HCT116 (cell line): ENCODE data around the gene SUB1. TPM values are rescaled to one million over a fixed set of nuclear protein-coding genes. Genes with fewer than 3 reads are reported as not detected.

Source experiments
- ATAC-seq: fragments of 200-7000 bp; cut with Tn5 transposase; 2 replicates; pipeline ENCODE4 v1.9.1; 2020; ENCODE audit warnings: mild to moderate bottlenecking, moderate library complexity
- BruUV-seq: library from RNA; stranded (reverse); fragments of 400-500 nt; replicated peaks from 2 replicates; lab custom pipeline; 2021; lab: Mats Ljungman, UMichigan
- CTCF ChIA-PET: fragments of 300-600 bp; sonication (Branson Sonifier 250); formaldehyde crosslinking; loops from one replicate; lab custom pipeline; 2021; ENCODE audit warnings: antibody characterized with exemption; lab: Charles Lee
- POLR2A ChIA-PET: fragments of 300-600, 350-600 bp; sonication (Branson Sonifier 250); formaldehyde crosslinking; loops from one replicate; lab custom pipeline; 2021; ENCODE audit warnings: antibody characterized with exemption; lab: Charles Lee
- RAD21 ChIA-PET, 2 experiments: fragments of 300-600 bp; sonication (Branson Sonifier 250); formaldehyde crosslinking; loops; one replicate each; lab custom pipeline; 2023; ENCODE audit warnings: low total read pairs in 2 of 2; ENCODE audit not compliant: uncharacterized antibody in 2 of 2, unreplicated experiment in 2 of 2, low non-redundant PET in 1 of 2; lab: Charles Lee
- DNase-seq: peaks from one replicate; pipeline ENCODE4 v3.0.0-alpha.2; 2010; ENCODE audit warnings: low read depth, low spot score
- H2AFZ ChIP-seq: fragments of 200-600 bp; shearing (Covaris generic), sonication (generic); 2 replicates; pipeline ENCODE4 v1.6.1; 2017; ENCODE audit warnings: low read depth, mixed run types, mixed read lengths, antibody characterized with exemption, low read length; ENCODE audit not compliant: poor library complexity, severe bottlenecking
- H3K27ac ChIP-seq: 2 replicates; pipeline ENCODE4 v1.5.1; 2012; ENCODE audit warnings: low read depth, low read length
- H3K27me3 ChIP-seq: fragments of 200-600 bp; sonication (generic); 2 replicates; pipeline ENCODE4 v1.6.1; 2016; ENCODE audit warnings: mixed run types, low read length, mixed read lengths; ENCODE audit not compliant: insufficient read depth
- H3K36me3 ChIP-seq, 2 experiments: fragments of 200-500 bp in 1 of 2; fragments of 200-600 bp in 1 of 2; sonication (Bioruptor generic) in 1 of 2; sonication (generic) in 1 of 2; 2 replicates each; pipeline versions ENCODE4 v1.5.1 to v1.6.1; 2014 to 2016; ENCODE audit warnings: low read length in 2 of 2, inconsistent platforms in 1 of 2, mixed read lengths in 1 of 2, mixed run types in 1 of 2; ENCODE audit not compliant: insufficient read depth in 2 of 2, control insufficient read depth in 1 of 2
- H3K4me1 ChIP-seq, 2 experiments: fragments of 200-600 bp in 1 of 2; sonication (generic) in 1 of 2; 2 replicates each; pipeline versions ENCODE4 v1.5.1 to v1.6.1; 2012 to 2017; ENCODE audit warnings: low read length in 2 of 2, inconsistent platforms in 1 of 2, mild to moderate bottlenecking in 1 of 2, mixed read lengths in 1 of 2, mixed run types in 1 of 2, moderate library complexity in 1 of 2; ENCODE audit not compliant: insufficient read depth in 2 of 2, control insufficient read depth in 1 of 2
- H3K4me2 ChIP-seq: fragments of 200-600 bp; sonication (generic); 2 replicates; pipeline ENCODE4 v1.6.1; 2017; ENCODE audit warnings: mixed run types, low read length, mixed read lengths
- H3K4me3 ChIP-seq, 2 experiments: fragments of 200-600 bp in 1 of 2; sonication (generic) in 1 of 2; replicated peaks in 1 of 2; 2 replicates each; pipeline ENCODE4 v1.5.1; 2011 to 2016; ENCODE audit warnings: low read length in 2 of 2, control low read depth in 1 of 2, low read depth in 1 of 2, mild to moderate bottlenecking in 1 of 2, mixed read lengths in 1 of 2, mixed run types in 1 of 2
- H3K79me2 ChIP-seq: fragments of 200-600 bp; sonication (generic); 2 replicates; pipeline ENCODE4 v1.6.1; 2017; ENCODE audit warnings: mild to moderate bottlenecking, mixed run types, low read length, moderate library complexity, mixed read lengths; ENCODE audit not compliant: insufficient read depth
- H3K9ac ChIP-seq: fragments of 200-600 bp; sonication (generic); 2 replicates; pipeline ENCODE4 v1.6.1; 2016; ENCODE audit warnings: low read length, mixed read lengths
- H3K9me2 ChIP-seq: fragments of 200-600 bp; sonication (generic), shearing (Covaris generic); 2 replicates; pipeline ENCODE4 v1.6.1; 2017; ENCODE audit warnings: mixed run types, mild to moderate bottlenecking, moderate library complexity; ENCODE audit not compliant: insufficient read depth
- H3K9me3 ChIP-seq, 2 experiments: fragments of 200-500 bp in 1 of 2; fragments of 200-600 bp in 1 of 2; sonication (Bioruptor generic) in 1 of 2; sonication (generic) in 1 of 2; 2 replicates each; pipeline ENCODE4 v1.6.1; 2014 to 2017; ENCODE audit warnings: low read length in 2 of 2, mixed read lengths in 2 of 2, inconsistent platforms in 1 of 2, low read depth in 1 of 2, mild to moderate bottlenecking in 1 of 2, mixed run types in 1 of 2, moderate library complexity in 1 of 2; ENCODE audit not compliant: control insufficient read depth in 1 of 2, insufficient read depth in 1 of 2
- H4K20me1 ChIP-seq: fragments of 200-600 bp; sonication (generic), shearing (Covaris generic); 2 replicates; pipeline ENCODE4 v1.6.1; 2017; ENCODE audit warnings: mixed run types, mild to moderate bottlenecking, moderate library complexity; ENCODE audit not compliant: insufficient read depth
- CBX3 ChIP-seq: IDR thresholded peaks from 2 replicates; pipeline ENCODE4 v1.6.1; 2012; ENCODE audit warnings: low read depth
- CEBPB ChIP-seq: IDR thresholded peaks from 2 replicates; pipeline ENCODE4 v1.6.1; 2012; ENCODE audit warnings: low read depth
- ELF1 ChIP-seq: IDR thresholded peaks from 2 replicates; pipeline ENCODE4 v1.6.1; 2012; ENCODE audit warnings: low read depth, borderline replicate concordance
- EZH2 ChIP-seq: fragments of 200-600 bp; sonication (generic); IDR thresholded peaks from 2 replicates; pipeline ENCODE4 v1.6.1; 2017; ENCODE audit warnings: antibody characterized with exemption, mixed run types
- EZH2phosphoT487 ChIP-seq: fragments of 200-600 bp; IDR thresholded peaks from 2 replicates; pipeline ENCODE4 v1.6.1; 2018; ENCODE audit warnings: antibody characterized with exemption, borderline replicate concordance
- FOSL1 ChIP-seq: IDR thresholded peaks from 2 replicates; pipeline ENCODE4 v1.6.1; 2012; ENCODE audit warnings: low read depth
- JUND ChIP-seq: IDR thresholded peaks from 2 replicates; pipeline ENCODE4 v1.6.1; 2012
- MAX ChIP-seq: IDR thresholded peaks from 2 replicates; pipeline ENCODE4 v1.6.1; 2012
- POLR2A ChIP-seq: IDR thresholded peaks from 2 replicates; pipeline ENCODE4 v1.7.0; 2011; ENCODE audit warnings: borderline replicate concordance; ENCODE audit not compliant: insufficient read depth, insufficient read length; ENCODE audit errors: extremely low read depth
- POLR2AphosphoS5 ChIP-seq: IDR thresholded peaks from 2 replicates; pipeline ENCODE4 v1.6.1; 2011; ENCODE audit warnings: mild to moderate bottlenecking, low read depth, low read length, moderate library complexity
- RAD21 ChIP-seq: IDR thresholded peaks from 2 replicates; pipeline ENCODE4 v1.6.1; 2012; ENCODE audit warnings: low read depth, mild to moderate bottlenecking
- SIN3A ChIP-seq: IDR thresholded peaks from 2 replicates; pipeline ENCODE4 v1.6.1; 2012; ENCODE audit warnings: low read depth
- SP1 ChIP-seq: IDR thresholded peaks from 2 replicates; pipeline ENCODE4 v1.6.1; 2012; ENCODE audit warnings: low read depth
- ZFX ChIP-seq: fragments of 450-650 bp; IDR thresholded peaks from 2 replicates; pipeline ENCODE4 v1.6.1; 2017
- ZNF274 ChIP-seq: fragments of 200-500 bp; sonication (Bioruptor generic); IDR thresholded peaks from 2 replicates; pipeline ENCODE4 v1.6.1; 2014; ENCODE audit warnings: mild to moderate bottlenecking, low read depth, low read length, inconsistent platforms
- intact Hi-C: fragments of 100-400 bp; cut with micrococcal nuclease; formaldehyde crosslinking; loops from 2 replicates; pipeline ENCODE4 v1.10.0; 2022
- total RNA-seq: library from RNA; stranded (reverse); gene quantifications from one replicate; pipeline ENCODE4 v1.2.1, GENCODE V29; 2021; ENCODE audit not compliant: unreplicated experiment
- TF ChIP-seq, protein P1 (sequence below): IDR thresholded peaks from 2 replicates; pipeline ENCODE4 v1.6.1; 2011; ENCODE audit warnings: mild to moderate bottlenecking, low read length, moderate library complexity; ENCODE audit not compliant: insufficient replicate concordance; ENCODE audit errors: extremely low read depth
- TF ChIP-seq, protein P2 (sequence below): IDR thresholded peaks from 2 replicates; pipeline ENCODE4 v1.6.1; 2012
- TF ChIP-seq, protein P3 (sequence below), 3 experiments: fragments of 200-600 bp in 1 of 3; sonication (generic) in 1 of 3; IDR thresholded peaks in 2 of 3; conservative IDR thresholded peaks in 1 of 3; 2 replicates each; pipeline ENCODE4 v1.5.1; 2012 to 2017; ENCODE audit warnings: low read depth in 2 of 3, low read length in 2 of 3, antibody characterized with exemption in 1 of 3, borderline replicate concordance in 1 of 3, control low read depth in 1 of 3, mild to moderate bottlenecking in 1 of 3, mixed read lengths in 1 of 3, mixed run types in 1 of 3, moderate library complexity in 1 of 3; ENCODE audit not compliant: insufficient read depth in 1 of 3

Gene SUB1
- total RNA-seq, 1 experiment from 2014 or later: 216 TPM

GRCh38 chr5:32543291-32543690, 42.1 kb upstream of the SUB1 start:
- ATAC-seq (no peak), DNase-seq (no peak)
- H2AFZ ChIP-seq: no peak overlapping the region
- H3K4me2 ChIP-seq: no peak overlapping the region
- H3K9me2 ChIP-seq: no peaks in the 10 kb centered on the region
- H3K79me2 ChIP-seq: no peaks in the 10 kb centered on the region
- H3K4me1 ChIP-seq: no peaks in the 10 kb centered on the region
- H3K9me3 ChIP-seq: no peaks in the 10 kb centered on the region
- no peak overlapping the region for H3K4me3 ChIP-seq
- ChIA-PET RAD21 (interaction anchor here in 1 of 2 experiments (0.7 kb wide), 1 partner anchor 39 kb away, joined by 6 read pairs; no protein-coding TSS in a partner anchor), POLR2A (no interaction called here)
- H3K27ac ChIP-seq: no peak overlapping the region
- H4K20me1 ChIP-seq: no peaks in the 10 kb centered on the region
- BruUV-seq: no TSS peak
- TF ChIP-seq CBX3: no peak
- no peak for TF ChIP-seq POLR2AphosphoS5
- TF ChIP-seq ZNF274: no peak
- no peak for TF ChIP-seq EZH2phosphoT487
- no peak for TF ChIP-seq POLR2A
- TF ChIP-seq ZFX: no peak
- TF ChIP-seq, protein P1, sequence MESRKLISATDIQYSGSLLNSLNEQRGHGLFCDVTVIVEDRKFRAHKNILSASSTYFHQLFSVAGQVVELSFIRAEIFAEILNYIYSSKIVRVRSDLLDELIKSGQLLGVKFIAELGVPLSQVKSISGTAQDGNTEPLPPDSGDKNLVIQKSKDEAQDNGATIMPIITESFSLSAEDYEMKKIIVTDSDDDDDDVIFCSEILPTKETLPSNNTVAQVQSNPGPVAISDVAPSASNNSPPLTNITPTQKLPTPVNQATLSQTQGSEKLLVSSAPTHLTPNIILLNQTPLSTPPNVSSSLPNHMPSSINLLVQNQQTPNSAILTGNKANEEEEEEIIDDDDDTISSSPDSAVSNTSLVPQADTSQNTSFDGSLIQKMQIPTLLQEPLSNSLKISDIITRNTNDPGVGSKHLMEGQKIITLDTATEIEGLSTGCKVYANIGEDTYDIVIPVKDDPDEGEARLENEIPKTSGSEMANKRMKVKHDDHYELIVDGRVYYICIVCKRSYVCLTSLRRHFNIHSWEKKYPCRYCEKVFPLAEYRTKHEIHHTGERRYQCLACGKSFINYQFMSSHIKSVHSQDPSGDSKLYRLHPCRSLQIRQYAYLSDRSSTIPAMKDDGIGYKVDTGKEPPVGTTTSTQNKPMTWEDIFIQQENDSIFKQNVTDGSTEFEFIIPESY: no peak
- TF ChIP-seq FOSL1: no peak
- TF ChIP-seq MAX: no peak
- TF ChIP-seq SIN3A: no peak
- TF ChIP-seq, protein P2, sequence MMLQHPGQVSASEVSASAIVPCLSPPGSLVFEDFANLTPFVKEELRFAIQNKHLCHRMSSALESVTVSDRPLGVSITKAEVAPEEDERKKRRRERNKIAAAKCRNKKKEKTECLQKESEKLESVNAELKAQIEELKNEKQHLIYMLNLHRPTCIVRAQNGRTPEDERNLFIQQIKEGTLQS: no peak
- no peak for TF ChIP-seq ELF1
- TF ChIP-seq RAD21: no peak
- no peak for TF ChIP-seq JUND
- no peak for TF ChIP-seq CEBPB
- TF ChIP-seq SP1: no peak
- TF ChIP-seq, protein P3, sequence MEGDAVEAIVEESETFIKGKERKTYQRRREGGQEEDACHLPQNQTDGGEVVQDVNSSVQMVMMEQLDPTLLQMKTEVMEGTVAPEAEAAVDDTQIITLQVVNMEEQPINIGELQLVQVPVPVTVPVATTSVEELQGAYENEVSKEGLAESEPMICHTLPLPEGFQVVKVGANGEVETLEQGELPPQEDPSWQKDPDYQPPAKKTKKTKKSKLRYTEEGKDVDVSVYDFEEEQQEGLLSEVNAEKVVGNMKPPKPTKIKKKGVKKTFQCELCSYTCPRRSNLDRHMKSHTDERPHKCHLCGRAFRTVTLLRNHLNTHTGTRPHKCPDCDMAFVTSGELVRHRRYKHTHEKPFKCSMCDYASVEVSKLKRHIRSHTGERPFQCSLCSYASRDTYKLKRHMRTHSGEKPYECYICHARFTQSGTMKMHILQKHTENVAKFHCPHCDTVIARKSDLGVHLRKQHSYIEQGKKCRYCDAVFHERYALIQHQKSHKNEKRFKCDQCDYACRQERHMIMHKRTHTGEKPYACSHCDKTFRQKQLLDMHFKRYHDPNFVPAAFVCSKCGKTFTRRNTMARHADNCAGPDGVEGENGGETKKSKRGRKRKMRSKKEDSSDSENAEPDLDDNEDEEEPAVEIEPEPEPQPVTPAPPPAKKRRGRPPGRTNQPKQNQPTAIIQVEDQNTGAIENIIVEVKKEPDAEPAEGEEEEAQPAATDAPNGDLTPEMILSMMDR (IDR thresholded peaks at IDR 0.05 in 2 of 3, conservative IDR thresholded peaks at IDR 0.05 in 1 of 3; ENCODE audit: borderline replicate concordance in 1 of 3, insufficient read depth in 1 of 3, low read depth in 2 of 3, low read length in 2 of 3): no peak
- TF ChIP-seq EZH2: no peak
- TF ChIP-seq, all 23 proteins: peak for 0
- CTCF ChIA-PET: no interaction called here
- intact Hi-C loops: no loop called here
- H3K36me3 ChIP-seq: no peaks in the 10 kb centered on the region
- no peaks in the 10 kb centered on the region for H3K27me3 ChIP-seq
- H3K9ac ChIP-seq: no peak overlapping the region
